H9 (cell line): ENCODE results near the gene ARHGAP1. TPM values are rescaled to one million over a fixed set of nuclear protein-coding genes. Genes with fewer than 3 reads are reported as not detected.
A peak's percentile ranks its signal among the peaks of the same experiment; 100 is the strongest.

Experiments used
- DNase-seq: peaks from one replicate; pipeline ENCODE4 v3.0.0-alpha.2; 2017
- H2AFZ ChIP-seq: one replicate; pipeline ENCODE4 v1.6.1; 2013; ENCODE audit warnings: mild to moderate bottlenecking, low read length, control low read depth, moderate library complexity
- H2AK5ac ChIP-seq: 2 replicates; pipeline ENCODE4 v1.6.1; 2013; ENCODE audit warnings: low read length, control low read depth, mixed read lengths; ENCODE audit not compliant: insufficient read length
- H2BK120ac ChIP-seq: one replicate; pipeline ENCODE4 v1.6.1; 2013; ENCODE audit warnings: low read depth, mild to moderate bottlenecking, low read length, control low read depth, inconsistent platforms; ENCODE audit not compliant: poor library complexity, severe bottlenecking
- H2BK12ac ChIP-seq: 2 replicates; pipeline ENCODE4 v1.6.1; 2013; ENCODE audit warnings: low read length, control low read depth, mixed read lengths, low read depth; ENCODE audit not compliant: insufficient read length
- H2BK15ac ChIP-seq: 2 replicates; pipeline ENCODE4 v1.6.1; 2013; ENCODE audit warnings: low read depth, low read length, control low read depth
- H2BK20ac ChIP-seq: one replicate; pipeline ENCODE4 v1.6.1; 2013; ENCODE audit warnings: low read depth, mild to moderate bottlenecking, low read length, control low read depth, inconsistent platforms; ENCODE audit not compliant: poor library complexity, severe bottlenecking
- H2BK5ac ChIP-seq: 2 replicates; pipeline ENCODE4 v1.6.1; 2013; ENCODE audit warnings: low read length, control low read depth, mixed read lengths; ENCODE audit not compliant: insufficient read length
- H3K14ac ChIP-seq: 2 replicates; pipeline ENCODE4 v1.6.1; 2013; ENCODE audit warnings: low read length, control low read depth; ENCODE audit not compliant: insufficient read depth
- H3K18ac ChIP-seq: 2 replicates; pipeline ENCODE4 v1.6.1; 2013; ENCODE audit warnings: low read depth, mild to moderate bottlenecking, mixed read lengths, low read length, control low read depth; ENCODE audit not compliant: insufficient read length
- H3K23ac ChIP-seq: 2 replicates; pipeline ENCODE4 v1.6.1; 2013; ENCODE audit warnings: low read length, control low read depth, mixed read lengths, low read depth; ENCODE audit not compliant: insufficient read length
- H3K23me2 ChIP-seq: 2 replicates; pipeline ENCODE4 v1.6.1; 2013; ENCODE audit warnings: low read depth, mild to moderate bottlenecking, mixed read lengths, low read length, control low read depth; ENCODE audit not compliant: insufficient read length, poor library complexity, severe bottlenecking
- H3K27ac ChIP-seq: 2 replicates; pipeline ENCODE4 v1.5.1; 2013; ENCODE audit warnings: low read length, control low read depth, mixed read lengths, low read depth; ENCODE audit not compliant: insufficient read length
- H3K27me3 ChIP-seq: 2 replicates; pipeline ENCODE4 v1.6.1; 2013; ENCODE audit warnings: low read length, control low read depth, inconsistent platforms; ENCODE audit not compliant: insufficient read depth
- H3K4ac ChIP-seq: 2 replicates; pipeline ENCODE4 v1.6.1; 2013; ENCODE audit warnings: low read depth, mild to moderate bottlenecking, control low read depth, inconsistent platforms, low read length, moderate library complexity
- H3K4me1 ChIP-seq: 2 replicates; pipeline ENCODE4 v1.6.1; 2013; ENCODE audit warnings: low read length, control low read depth, inconsistent platforms; ENCODE audit not compliant: insufficient read depth
- H3K4me2 ChIP-seq: 2 replicates; pipeline ENCODE4 v1.6.1; 2013; ENCODE audit warnings: low read length, control low read depth, mixed read lengths; ENCODE audit not compliant: insufficient read length, insufficient read depth
- H3K56ac ChIP-seq: 2 replicates; pipeline ENCODE4 v1.6.1; 2013; ENCODE audit warnings: low read depth, mild to moderate bottlenecking, mixed read lengths, low read length, control low read depth; ENCODE audit not compliant: insufficient read length
- H3K79me1 ChIP-seq: 2 replicates; pipeline ENCODE4 v1.6.1; 2013; ENCODE audit warnings: low read depth, mild to moderate bottlenecking, moderate library complexity, low read length, control low read depth, inconsistent platforms; ENCODE audit not compliant: insufficient read depth, poor library complexity, severe bottlenecking
- H3K79me2 ChIP-seq: 2 replicates; pipeline ENCODE4 v1.6.1; 2013; ENCODE audit warnings: low read length, control low read depth, inconsistent platforms; ENCODE audit not compliant: insufficient read depth
- H3K9ac ChIP-seq: 2 replicates; pipeline ENCODE4 v1.6.1; 2013; ENCODE audit warnings: low read length, control low read depth, mixed read lengths; ENCODE audit not compliant: insufficient read length; ENCODE audit errors: extremely low read depth
- H3K9me3 ChIP-seq: one replicate; pipeline ENCODE4 v1.6.1; 2013; ENCODE audit warnings: low read depth, low read length, inconsistent platforms; ENCODE audit not compliant: control insufficient read depth
- H3T11ph ChIP-seq: one replicate; pipeline ENCODE4 v1.6.1; 2013; ENCODE audit warnings: mild to moderate bottlenecking, low read length, control low read depth, inconsistent platforms
- H4K20me1 ChIP-seq: one replicate; pipeline ENCODE4 v1.6.1; 2013; ENCODE audit not compliant: control insufficient read depth, insufficient read length, insufficient read depth
- H4K5ac ChIP-seq: 2 replicates; pipeline ENCODE4 v1.6.1; 2013; ENCODE audit warnings: low read depth, mild to moderate bottlenecking, mixed read lengths, low read length, control low read depth; ENCODE audit not compliant: insufficient read length
- H4K8ac ChIP-seq: replicated peaks from 2 replicates; pipeline ENCODE4 v1.6.1; 2013; ENCODE audit warnings: low read length, control low read depth, mixed read lengths, low read depth; ENCODE audit not compliant: insufficient read length
- H4K91ac ChIP-seq: 2 replicates; pipeline ENCODE4 v1.6.1; 2013; ENCODE audit warnings: low read depth, mild to moderate bottlenecking, moderate library complexity, mixed read lengths, low read length, control low read depth; ENCODE audit not compliant: insufficient read length
- H3K27ac Mint-ChIP-seq, 3 experiments: 2 replicates in 2 of 3; 3 replicates in 1 of 3; pipeline ENCODE4 v1.8.0; 2020 to 2021; ENCODE audit warnings: mixed read lengths in 3 of 3, mild to moderate bottlenecking in 1 of 3, moderate library complexity in 1 of 3
- H3K27me3 Mint-ChIP-seq: 2 replicates; pipeline ENCODE4 v1.8.0; 2021; ENCODE audit warnings: low read depth, mild to moderate bottlenecking, moderate library complexity, mixed read lengths
- H3K36me3 Mint-ChIP-seq, 3 experiments: 2 replicates in 2 of 3; 3 replicates in 1 of 3; pipeline ENCODE4 v1.8.0; 2020 to 2021; ENCODE audit warnings: low read depth in 3 of 3, mixed read lengths in 3 of 3; ENCODE audit not compliant: insufficient read depth in 1 of 3
- H3K4me1 Mint-ChIP-seq, 2 experiments: 2 replicates each; pipeline ENCODE4 v1.8.0; 2020; ENCODE audit warnings: mixed read lengths in 2 of 2
- H3K4me3 Mint-ChIP-seq, 2 experiments: 2 replicates in 1 of 2; 3 replicates in 1 of 2; pipeline ENCODE4 v1.8.0; 2020 to 2021; ENCODE audit warnings: mild to moderate bottlenecking in 2 of 2, mixed read lengths in 2 of 2, moderate library complexity in 1 of 2
- H3K9me3 Mint-ChIP-seq, 2 experiments: 2 replicates in 1 of 2; 3 replicates in 1 of 2; pipeline ENCODE4 v1.8.0; 2020; ENCODE audit warnings: mild to moderate bottlenecking in 2 of 2, mixed read lengths in 2 of 2, moderate library complexity in 1 of 2
- CTCF ChIP-seq: fragments of 200-600 bp; sonication (generic); conservative IDR thresholded peaks from 3 replicates; pipeline ENCODE4 v1.8.0; 2021; ENCODE audit warnings: antibody characterized with exemption, mild to moderate bottlenecking
- WGBS: extraction: QIAGEN DNeasy Blood & Tissue Kit; methylation state at CpG from one replicate; pipeline ENCODE4 v1.1.7; 2013; ENCODE audit warnings: missing lambda C conversion rate, low lambda C conversion rate, mixed read lengths; ENCODE audit not compliant: insufficient read length; ENCODE audit errors: extremely low coverage; 5-methylcytosine and 5-hydroxymethylcytosine counted together
- total RNA-seq: library from RNA; stranded (reverse); gene quantifications from 2 replicates; pipeline ENCODE4 v1.2.1, GENCODE V29; 2021

Gene ARHGAP1
- total RNA-seq, 1 experiment from 2014 or later: 45.3 TPM

GRCh38 chr11:46743043-46743442 lies 42.6 kb upstream of the ARHGAP1 start:
- H3K14ac ChIP-seq: no peak overlapping the region
- TF ChIP-seq CTCF: no peak
- no peak overlapping the region for H3T11ph ChIP-seq
- H2BK120ac ChIP-seq: no peak overlapping the region
- H3K27ac ChIP-seq: no peak overlapping the region
- no peaks in the 10 kb centered on the region for H3K79me2 ChIP-seq
- no peak overlapping the region for H2AFZ ChIP-seq
- Mint-ChIP-seq H3K4me1 (peaks cover 6 to 10% of the 10 kb centered on the region in 2 experiments), H3K27ac (peak overlapping the region in 1 of 3 experiments; percentile 76; a peak in 1 of 7 replicates), H3K4me3 (no peak overlapping the region), H3K9me3 (no peaks in the 10 kb centered on the region), H3K27me3 (no peaks in the 10 kb centered on the region), H3K36me3 (peaks cover 47 to 73% (median 64%) of the 10 kb centered on the region in 3 experiments; a peak in 6 of 7 replicates)
- H3K4ac ChIP-seq: no peak overlapping the region
- no peak overlapping the region for H4K8ac ChIP-seq
- H3K9me3 ChIP-seq: no peaks in the 10 kb centered on the region
- no peak overlapping the region for H3K9ac ChIP-seq
- WGBS: no CpG with 5 or more reads among the region's 2 CpGs
- no peaks in the 10 kb centered on the region for H3K79me1 ChIP-seq
- no peak overlapping the region for H2BK15ac ChIP-seq
- H2AK5ac ChIP-seq: no peak overlapping the region
- DNase-seq: no peak
- no peak overlapping the region for H4K5ac ChIP-seq
- H3K4me1 ChIP-seq: no peaks in the 10 kb centered on the region
- H3K23me2 ChIP-seq: no peaks in the 10 kb centered on the region
- H3K23ac ChIP-seq: no peak overlapping the region
- no peak overlapping the region for H2BK12ac ChIP-seq
- H3K18ac ChIP-seq: no peak overlapping the region
- no peak overlapping the region for H4K91ac ChIP-seq
- no peaks in the 10 kb centered on the region for H3K27me3 ChIP-seq
- no peak overlapping the region for H3K56ac ChIP-seq
- H2BK5ac ChIP-seq: no peak overlapping the region
- H3K4me2 ChIP-seq: no peak overlapping the region
- no peak overlapping the region for H2BK20ac ChIP-seq
- no peaks in the 10 kb centered on the region for H4K20me1 ChIP-seq
